LNCaP clone FGC (cell line): Measurements from ENCODE around the gene PAPPA.

Experiments used
- DNase-seq: peaks from one replicate; pipeline ENCODE4 v3.0.0-alpha.2; 2011; ENCODE audit warnings: low read depth
- H3K4me3 ChIP-seq: 2 replicates; pipeline ENCODE4 v1.5.1; 2011; ENCODE audit warnings: mild to moderate bottlenecking, low read depth, low read length, control low read depth
- TF ChIP-seq, protein P1 (sequence below): IDR thresholded peaks from 2 replicates; pipeline ENCODE4 v1.5.1; 2012; ENCODE audit warnings: mild to moderate bottlenecking; ENCODE audit not compliant: control insufficient read depth, insufficient read depth; ENCODE audit errors: extremely low read depth

The PAPPA gene

DNA sequence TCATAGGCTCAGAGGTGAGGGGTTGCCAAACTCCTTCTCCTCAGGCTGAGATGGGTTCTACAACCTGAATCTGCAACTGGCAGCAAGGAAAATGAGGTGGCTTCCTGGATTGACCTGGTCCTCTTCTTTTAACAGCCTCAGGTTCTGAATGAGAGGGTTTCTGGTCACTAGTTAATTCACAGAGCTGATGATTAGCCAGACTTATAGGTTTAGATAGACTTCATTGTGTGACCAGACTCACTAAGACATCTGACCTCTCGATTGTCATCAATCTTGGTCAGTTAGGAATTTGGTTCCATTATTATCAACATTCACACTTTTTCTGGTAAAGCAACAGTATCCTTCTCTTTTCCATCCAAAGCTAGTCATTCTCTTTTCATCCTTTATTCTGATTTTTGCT lies 257.9 kb downstream of the PAPPA start:
- TF ChIP-seq, protein P1, sequence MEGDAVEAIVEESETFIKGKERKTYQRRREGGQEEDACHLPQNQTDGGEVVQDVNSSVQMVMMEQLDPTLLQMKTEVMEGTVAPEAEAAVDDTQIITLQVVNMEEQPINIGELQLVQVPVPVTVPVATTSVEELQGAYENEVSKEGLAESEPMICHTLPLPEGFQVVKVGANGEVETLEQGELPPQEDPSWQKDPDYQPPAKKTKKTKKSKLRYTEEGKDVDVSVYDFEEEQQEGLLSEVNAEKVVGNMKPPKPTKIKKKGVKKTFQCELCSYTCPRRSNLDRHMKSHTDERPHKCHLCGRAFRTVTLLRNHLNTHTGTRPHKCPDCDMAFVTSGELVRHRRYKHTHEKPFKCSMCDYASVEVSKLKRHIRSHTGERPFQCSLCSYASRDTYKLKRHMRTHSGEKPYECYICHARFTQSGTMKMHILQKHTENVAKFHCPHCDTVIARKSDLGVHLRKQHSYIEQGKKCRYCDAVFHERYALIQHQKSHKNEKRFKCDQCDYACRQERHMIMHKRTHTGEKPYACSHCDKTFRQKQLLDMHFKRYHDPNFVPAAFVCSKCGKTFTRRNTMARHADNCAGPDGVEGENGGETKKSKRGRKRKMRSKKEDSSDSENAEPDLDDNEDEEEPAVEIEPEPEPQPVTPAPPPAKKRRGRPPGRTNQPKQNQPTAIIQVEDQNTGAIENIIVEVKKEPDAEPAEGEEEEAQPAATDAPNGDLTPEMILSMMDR: no peak
- no peak for DNase-seq
- H3K4me3 ChIP-seq: no peak overlapping the region

DNA sequence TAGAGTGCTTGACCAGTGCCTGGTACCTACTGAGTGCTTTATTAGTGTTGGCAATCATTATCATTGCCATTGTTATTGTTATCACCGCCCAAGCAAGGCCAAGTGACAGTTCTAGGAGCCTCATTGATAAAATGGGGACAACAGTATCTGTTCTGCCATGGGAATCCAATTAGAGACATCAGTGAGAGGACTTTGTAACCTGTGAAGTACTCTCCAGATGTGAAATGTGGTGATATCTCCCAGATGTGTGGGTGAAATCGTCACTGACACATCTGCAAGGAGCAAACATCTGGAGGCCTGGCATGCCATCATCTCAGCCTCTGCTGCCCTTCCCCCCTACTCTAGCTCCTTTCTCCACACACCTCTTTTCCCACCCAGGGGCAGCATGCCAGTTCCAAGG lies 260.8 kb downstream of the PAPPA start:
- TF ChIP-seq, protein P1: no peak
- DNase-seq: no peak

DNA sequence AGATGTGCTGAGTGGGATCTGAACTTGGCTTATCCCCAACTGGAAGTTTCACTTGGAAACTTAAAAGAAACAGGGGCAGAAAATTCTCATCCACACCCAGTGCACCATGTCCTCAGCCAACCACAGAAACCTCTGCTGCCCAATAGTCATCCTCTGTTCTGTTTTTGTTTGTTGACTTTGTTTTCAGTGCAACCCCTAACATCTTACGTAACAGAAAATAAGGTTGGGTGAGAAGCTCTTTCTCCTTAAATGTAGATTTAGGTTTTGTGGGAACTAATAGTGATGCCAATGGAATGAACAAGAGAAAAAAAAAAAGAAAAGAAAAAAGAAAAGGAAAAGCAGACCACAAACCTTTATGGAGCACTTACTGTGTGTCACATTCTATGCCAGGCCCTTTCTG lies 262.8 kb downstream of the PAPPA start:
- no peak for DNase-seq
- TF ChIP-seq, protein P1: no peak
- no peak overlapping the region for H3K4me3 ChIP-seq

More for the DNA sequence above, 260.8 kb downstream of the PAPPA start:
- no peak overlapping the region for H3K4me3 ChIP-seq

DNA sequence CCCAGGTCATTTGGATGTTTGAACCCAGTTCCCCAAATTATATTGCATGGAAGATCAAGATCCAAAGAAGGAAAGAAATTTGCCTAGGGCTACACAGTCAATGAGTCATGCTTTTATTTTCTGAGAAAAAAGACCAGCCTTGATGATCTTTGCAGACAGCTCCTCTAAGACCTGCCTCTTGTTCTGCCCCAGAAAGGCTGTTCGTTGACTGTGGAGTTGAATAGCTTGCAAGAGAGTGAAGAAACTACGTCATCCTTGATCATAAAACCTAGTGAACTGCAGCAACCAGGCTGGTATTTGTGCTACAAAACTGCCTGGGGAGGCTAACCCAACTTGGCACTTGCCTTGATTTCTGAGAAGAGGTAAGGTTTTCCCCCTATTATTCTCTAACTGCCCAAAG lies 263.9 kb downstream of the PAPPA start:
- DNase-seq: no peak
- H3K4me3 ChIP-seq: no peak overlapping the region
- TF ChIP-seq, protein P1: no peak

DNA sequence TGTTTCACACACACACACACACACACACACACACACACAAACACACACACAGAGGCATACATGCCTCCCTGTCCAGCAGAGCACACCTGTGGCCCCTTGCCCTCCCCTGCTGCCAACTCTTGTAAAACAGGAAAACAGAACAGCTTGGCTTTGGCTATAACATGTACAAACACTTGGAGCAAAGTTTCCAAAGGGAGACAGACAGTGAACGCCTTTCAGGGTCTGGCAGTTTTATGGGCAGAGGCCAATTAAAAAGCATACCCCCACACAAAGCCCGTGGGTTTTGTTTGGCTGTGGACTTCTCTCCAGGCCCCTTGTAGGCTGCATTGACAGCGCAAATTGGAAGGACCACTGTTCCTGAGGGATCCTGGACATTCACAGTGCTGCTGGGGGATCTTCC lies 265.6 kb downstream of the PAPPA start:
- no peak overlapping the region for H3K4me3 ChIP-seq
- TF ChIP-seq, protein P1: no peak
- DNase-seq: peak; percentile 33

DNA sequence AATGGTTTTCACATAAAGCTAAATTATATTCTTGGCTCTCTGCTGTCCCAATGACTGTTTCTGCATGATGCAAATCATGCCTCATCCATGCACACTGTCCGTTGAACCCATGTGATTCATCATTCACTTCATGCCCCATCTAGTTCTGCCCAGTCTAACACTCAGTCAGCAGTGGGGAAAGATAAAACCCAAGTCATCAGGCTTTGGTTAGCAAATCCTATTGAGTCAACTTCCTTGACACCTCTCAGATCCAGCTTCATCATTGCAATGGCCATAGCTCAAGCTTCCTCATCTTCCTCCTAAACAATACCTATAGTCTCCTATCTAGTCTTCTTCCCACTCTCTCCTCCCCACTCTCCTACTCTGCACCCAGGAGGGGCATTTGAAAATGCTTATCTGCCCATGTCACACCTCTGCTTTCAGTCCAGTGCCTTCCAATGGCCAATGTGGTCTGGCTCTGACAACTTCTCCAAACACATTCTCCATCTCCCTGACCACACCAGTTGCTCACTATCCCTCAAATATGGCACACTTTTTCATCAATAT lies 267.5 kb downstream of the PAPPA start:
- DNase-seq: no peak
- no peak overlapping the region for H3K4me3 ChIP-seq
- TF ChIP-seq, protein P1: no peak
